GM18868 (cell line): ENCODE measurements around the gene NDOR1.
"Not testable (repeated sequence)": the region's sequence is repeated elsewhere in the genome, so short reads cannot be mapped to it uniquely, and the experiment has no call there.

Experiments used
- ATAC-seq: cut with Tn5 transposase; IDR thresholded peaks from one replicate; pipeline ENCODE4 v1.9.1; 2021; ENCODE audit warnings: mild to moderate bottlenecking, moderate library complexity; ENCODE audit not compliant: unreplicated experiment

The NDOR1 gene

GRCh38 chr9:137256362-137256761 is 50.9 kb downstream of the NDOR1 start:
- ATAC-seq = no peak

- no peak for ATAC-seq
Measured at GRCh38 chr9:137256856-137257255, 51.4 kb downstream of the NDOR1 start.

GRCh38 chr9:137262173-137262908 is 56.8 kb downstream of the NDOR1 start:
- not testable (repeated sequence) for ATAC-seq

- no peak for ATAC-seq
Measured at GRCh38 chr9:137262909-137263285, 57.4 kb downstream of the NDOR1 start.

- no peak for ATAC-seq
Measured at GRCh38 chr9:137263506-137263905, 58.0 kb downstream of the NDOR1 start.

GRCh38 chr9:137264067-137264466 is 58.6 kb downstream of the NDOR1 start:
- no peak for ATAC-seq

- ATAC-seq = no peak
Measured at GRCh38 chr9:137265496-137266161, 60.1 kb downstream of the NDOR1 start.

GRCh38 chr9:137266162-137266527 is 60.6 kb downstream of the NDOR1 start:
- no peak for ATAC-seq
